ENCODE data around the gene COX17. TPM values are rescaled to one million over a fixed set of nuclear protein-coding genes. Genes with fewer than 3 reads are reported as not detected.
A peak's percentile ranks its signal among the peaks of the same experiment; 100 is the strongest.

The COX17 gene
- total RNA-seq, 1 donor from 2014 or later: 70.0 TPM

DNA sequence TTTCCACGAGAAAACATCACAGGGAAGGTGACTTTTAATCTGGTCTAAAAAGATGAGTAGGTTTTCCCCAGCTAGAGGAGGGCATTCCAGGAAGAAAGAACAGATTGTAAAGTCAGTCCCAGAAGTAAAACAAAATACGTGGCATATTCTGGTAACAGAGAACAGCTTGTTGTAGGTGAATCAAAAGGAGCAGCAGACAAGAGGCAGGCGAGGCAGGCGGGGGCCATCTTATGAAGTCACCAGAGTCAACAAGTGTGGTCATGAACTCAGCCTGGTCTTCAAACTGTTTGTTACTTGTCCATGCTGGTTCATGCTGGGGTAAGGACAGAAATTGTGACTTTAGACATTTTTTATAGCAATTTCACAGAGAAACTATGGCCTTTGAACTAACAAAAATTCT is 12.8 kb downstream of the COX17 start:
- intact Hi-C loops (cut with micrococcal nuclease): no loop called here
- DNase-seq: no peak
- peaks cover 6% of the 10 kb centered on the region for H3K4me1 Mint-ChIP-seq

DNA sequence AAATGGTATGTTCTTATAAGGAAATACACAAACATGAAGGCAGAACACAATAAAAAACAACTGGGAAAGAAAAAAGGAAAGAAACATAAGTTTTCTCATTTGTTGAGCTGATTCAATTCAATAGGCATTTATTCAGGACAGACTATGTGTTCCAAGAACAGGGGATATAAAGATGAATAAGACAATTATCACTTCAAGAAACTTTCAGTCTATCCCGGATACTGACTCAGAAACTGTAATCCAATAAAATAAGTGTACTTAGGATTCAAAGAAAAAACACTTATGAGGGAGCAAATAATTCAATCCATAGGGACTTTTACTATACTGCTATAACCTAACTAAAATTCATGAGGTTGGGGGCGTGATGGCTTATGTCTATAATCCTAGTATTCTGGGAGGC is 13.3 kb downstream of the COX17 start:
- no peak for DNase-seq
- H3K4me3 Mint-ChIP-seq: no peak overlapping the region
- intact Hi-C loops (cut with micrococcal nuclease): no loop called here
- peaks cover 6% of the 10 kb centered on the region for H3K4me1 Mint-ChIP-seq
- peaks cover 18% of the 10 kb centered on the region for H3K36me3 Mint-ChIP-seq (ENCODE audit: low read depth)
- H3K27me3 Mint-ChIP-seq: no peaks in the 10 kb centered on the region
- no peaks in the 10 kb centered on the region for H3K9me3 Mint-ChIP-seq
- H3K27ac Mint-ChIP-seq: no peak overlapping the region

More for the DNA sequence above, 12.8 kb downstream of the COX17 start:
- Mint-ChIP-seq H3K4me3 (no peak overlapping the region), H3K27me3 (no peaks in the 10 kb centered on the region), H3K36me3 (ENCODE audit: low read depth) (peaks cover 22% of the 10 kb centered on the region), H3K9me3 (no peaks in the 10 kb centered on the region), H3K27ac (no peak overlapping the region)

DNA sequence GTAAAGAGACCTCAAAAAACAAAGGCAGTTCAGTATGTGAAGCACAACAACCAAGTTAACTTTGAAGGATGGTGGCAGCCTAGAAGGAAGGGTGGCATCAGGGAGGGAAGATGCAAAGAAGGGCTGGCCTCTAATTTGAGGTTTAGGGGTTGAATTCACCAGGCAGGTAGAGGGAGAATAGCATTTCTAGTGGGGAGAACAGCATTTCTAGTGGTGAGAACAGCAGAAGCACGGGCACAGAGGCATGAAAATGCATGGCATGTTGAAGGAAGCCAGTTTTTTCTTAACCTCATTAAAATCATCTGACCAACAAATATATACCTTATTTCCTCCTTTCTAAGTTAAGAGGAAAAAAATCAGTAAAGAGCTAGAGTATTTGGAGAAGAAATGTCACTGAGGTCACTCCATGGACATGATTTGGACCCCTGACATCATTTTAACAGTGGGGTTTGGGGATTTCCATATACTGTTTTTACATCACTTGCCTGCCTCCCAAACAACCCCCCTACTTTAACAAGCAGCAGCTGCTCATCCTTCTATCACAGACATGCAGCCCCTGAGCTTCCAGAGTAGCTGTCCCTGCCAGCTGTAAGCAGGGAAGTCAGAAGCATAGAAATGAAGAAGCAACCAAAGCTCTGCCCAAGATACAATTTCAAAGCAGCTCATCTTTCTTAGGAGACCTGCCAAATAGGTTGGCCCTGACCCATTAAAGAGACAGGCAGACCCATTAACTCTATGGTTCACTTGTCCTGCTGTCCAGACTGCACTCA is 14.4 kb downstream of the COX17 start:
- peaks cover 15% of the 10 kb centered on the region for H3K36me3 Mint-ChIP-seq (ENCODE audit: low read depth)
- no peak overlapping the region for H3K27ac Mint-ChIP-seq
- intact Hi-C loops (cut with micrococcal nuclease): no loop called here
- no peak for DNase-seq
- no peak overlapping the region for H3K4me3 Mint-ChIP-seq
- H3K4me1 Mint-ChIP-seq: peaks cover 9% of the 10 kb centered on the region
- no peaks in the 10 kb centered on the region for H3K9me3 Mint-ChIP-seq
- no peaks in the 10 kb centered on the region for H3K27me3 Mint-ChIP-seq

DNA sequence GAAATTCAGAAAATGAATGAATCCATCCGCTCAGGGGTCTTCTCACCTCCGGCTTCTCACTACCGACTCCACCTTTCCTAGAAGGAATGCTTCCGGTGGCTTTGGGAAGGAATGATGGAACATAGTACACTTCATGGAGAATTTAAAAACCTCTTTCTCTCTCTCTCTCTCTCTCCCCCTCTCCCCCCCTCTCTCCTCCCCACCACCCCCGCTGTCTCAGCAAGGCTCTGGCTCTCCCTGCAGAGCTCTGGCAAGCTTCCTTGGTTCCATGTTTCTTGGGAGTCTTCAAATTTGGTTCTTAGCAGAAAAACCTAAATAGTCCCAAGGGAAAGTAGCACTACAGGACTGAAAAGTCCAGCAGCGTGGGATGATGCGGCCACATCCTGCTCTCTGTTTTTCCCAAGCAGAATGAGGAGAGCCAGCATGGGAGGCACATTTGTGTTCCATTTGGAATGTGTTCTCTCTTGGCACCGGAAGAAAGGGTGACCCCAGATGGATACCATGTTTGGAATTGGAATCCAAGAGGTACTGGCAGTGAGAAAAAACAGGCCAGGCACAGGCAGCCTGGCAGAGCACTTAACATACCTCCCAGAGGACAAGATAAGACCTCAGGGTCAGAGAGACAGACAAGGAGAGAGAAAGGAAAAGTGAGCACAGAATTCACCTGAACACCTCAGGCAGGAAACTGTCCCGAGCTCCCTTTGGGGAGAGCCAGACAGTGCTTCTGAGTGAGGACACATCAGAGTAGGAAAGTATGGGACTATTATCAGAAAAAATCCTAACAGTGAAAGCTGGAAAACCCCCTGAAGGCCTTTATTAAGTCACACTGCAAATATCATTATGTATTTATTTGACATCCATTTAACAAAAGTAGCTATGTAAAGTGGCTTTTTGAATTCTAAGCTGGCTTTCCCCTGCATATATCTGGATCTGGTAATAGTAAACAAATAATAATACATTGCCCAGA is 16.4 kb downstream of the COX17 start, which contains the start of gene POPDC2:
Gene POPDC2 (minus strand): TSS at position 116 of the 967 bp plus-strand sequence. CDS start 166 bp downstream, outside the sequence.
- no peaks in the 10 kb centered on the region for H3K9me3 Mint-ChIP-seq
- intact Hi-C loops (cut with micrococcal nuclease): no loop called here
- no peak within 1 kb of the TSS for H3K27ac Mint-ChIP-seq
- no peak within 1 kb of the TSS for H3K4me3 Mint-ChIP-seq
- peaks cover 4% of the 10 kb centered on the region for H3K36me3 Mint-ChIP-seq (ENCODE audit: low read depth)
- no peaks in the 10 kb centered on the region for H3K27me3 Mint-ChIP-seq
- H3K4me1 Mint-ChIP-seq: peaks cover 14% of the 10 kb centered on the region
- no peak for DNase-seq

DNA sequence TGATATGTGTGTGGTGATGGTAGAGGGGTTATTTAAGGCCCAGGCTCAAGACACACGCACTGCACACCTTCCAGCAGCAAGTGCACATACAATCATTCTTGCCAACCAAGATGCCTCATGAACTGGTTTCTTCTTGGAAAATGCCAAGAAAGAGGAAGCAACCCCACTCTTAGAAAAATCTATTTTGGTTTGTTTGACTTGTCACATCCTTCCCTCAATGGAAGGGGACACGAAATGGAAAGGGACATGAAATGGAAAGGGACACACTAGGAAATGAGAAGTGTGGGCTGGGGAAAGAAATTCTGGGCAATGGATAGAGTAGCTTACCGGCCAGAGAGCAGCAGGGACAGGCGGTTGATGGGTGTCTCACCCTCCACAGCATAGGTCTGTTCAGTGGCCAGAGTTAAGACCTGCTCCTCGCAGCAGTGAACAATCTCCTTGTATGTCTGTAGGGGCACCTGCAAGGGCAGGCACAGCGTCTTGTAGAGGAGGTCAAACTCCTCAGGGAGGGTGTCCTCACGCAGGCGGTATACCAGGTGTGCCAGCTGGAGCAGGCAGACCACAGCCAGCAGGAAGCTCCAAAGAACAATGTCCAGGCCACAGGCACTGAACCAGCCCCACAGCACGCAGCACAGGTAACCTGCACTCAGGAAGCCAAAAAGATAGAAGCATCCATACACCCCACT is 17.5 kb downstream of the COX17 start:
- Mint-ChIP-seq H3K9me3 (no peaks in the 10 kb centered on the region), H3K27ac (no peak overlapping the region), H3K36me3 (ENCODE audit: low read depth) (peaks cover 4% of the 10 kb centered on the region), H3K27me3 (no peaks in the 10 kb centered on the region), H3K4me1 (peaks cover 11% of the 10 kb centered on the region), H3K4me3 (no peak overlapping the region)
- no peak for DNase-seq
- intact Hi-C loops (cut with micrococcal nuclease): no loop called here

DNA sequence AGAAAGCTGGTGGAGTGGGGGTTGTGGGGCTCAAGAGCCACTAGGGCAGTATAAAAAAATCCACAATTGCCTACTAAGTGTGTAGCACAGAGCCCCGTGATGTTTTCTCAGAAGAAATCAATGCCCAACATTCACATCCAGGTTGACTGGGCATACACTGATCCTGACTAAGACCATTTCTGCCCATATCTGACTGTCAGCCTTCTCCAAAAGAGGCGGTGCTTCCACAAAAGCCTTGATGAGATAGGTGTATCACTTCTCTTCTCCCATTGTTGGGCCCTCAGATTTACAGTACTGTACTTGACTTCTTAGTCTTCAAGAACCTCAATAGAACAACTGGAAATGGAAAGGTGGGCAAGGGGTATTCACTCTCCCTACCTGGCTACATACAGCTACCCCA is 18.2 kb downstream of the COX17 start:
- no peaks in the 10 kb centered on the region for H3K27me3 Mint-ChIP-seq
- no peak overlapping the region for H3K4me3 Mint-ChIP-seq
- H3K27ac Mint-ChIP-seq: no peak overlapping the region
- peaks cover 11% of the 10 kb centered on the region for H3K4me1 Mint-ChIP-seq
- H3K36me3 Mint-ChIP-seq (ENCODE audit: low read depth): peaks cover 4% of the 10 kb centered on the region
- no peak for DNase-seq
- intact Hi-C loops (cut with micrococcal nuclease): no loop called here
- no peaks in the 10 kb centered on the region for H3K9me3 Mint-ChIP-seq

DNA sequence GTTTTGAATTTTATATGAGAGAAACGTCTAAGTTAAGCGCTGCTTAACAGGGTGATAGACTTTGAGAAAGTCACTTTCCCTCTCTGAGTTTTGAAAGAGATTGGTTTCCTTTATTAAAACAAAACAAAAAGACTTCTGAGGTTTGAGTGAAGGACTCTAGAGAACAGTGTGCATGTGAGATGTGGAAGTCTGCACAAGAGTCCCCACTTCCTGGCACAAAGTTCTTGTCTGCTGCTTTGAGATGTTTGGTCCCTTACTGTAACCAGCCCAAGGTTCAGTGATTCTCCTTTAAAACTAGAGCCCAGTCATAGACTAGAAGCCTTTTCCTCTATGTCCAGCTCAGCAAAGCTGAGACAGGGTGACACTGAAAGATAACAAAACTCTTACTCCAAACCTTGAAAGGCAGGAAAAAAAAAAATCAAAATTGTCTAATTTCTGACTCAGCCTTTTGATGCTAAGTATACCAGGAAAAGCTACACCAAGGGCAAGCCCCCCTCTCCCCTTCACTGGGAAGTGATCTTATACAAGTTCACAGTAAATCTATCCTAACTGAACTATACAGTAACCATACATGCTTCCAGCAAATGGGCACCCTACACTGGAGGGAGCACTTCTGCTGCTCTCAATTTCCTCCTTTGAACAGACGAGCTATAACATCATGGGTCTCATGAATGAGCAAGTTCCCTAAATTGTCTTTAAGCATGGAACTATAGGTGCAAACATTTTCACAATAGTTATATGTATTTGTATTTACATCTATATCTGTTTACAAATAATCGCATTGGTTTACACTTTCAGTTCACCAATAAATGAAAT is 19.1 kb downstream of the COX17 start:
- no peaks in the 10 kb centered on the region for H3K9me3 Mint-ChIP-seq
- peaks cover 8% of the 10 kb centered on the region for H3K4me1 Mint-ChIP-seq
- H3K4me3 Mint-ChIP-seq: no peak overlapping the region
- H3K36me3 Mint-ChIP-seq (ENCODE audit: low read depth): peaks cover 2% of the 10 kb centered on the region
- intact Hi-C loops (cut with micrococcal nuclease): no loop called here
- DNase-seq: no peak
- no peak overlapping the region for H3K27ac Mint-ChIP-seq
- no peaks in the 10 kb centered on the region for H3K27me3 Mint-ChIP-seq

DNA sequence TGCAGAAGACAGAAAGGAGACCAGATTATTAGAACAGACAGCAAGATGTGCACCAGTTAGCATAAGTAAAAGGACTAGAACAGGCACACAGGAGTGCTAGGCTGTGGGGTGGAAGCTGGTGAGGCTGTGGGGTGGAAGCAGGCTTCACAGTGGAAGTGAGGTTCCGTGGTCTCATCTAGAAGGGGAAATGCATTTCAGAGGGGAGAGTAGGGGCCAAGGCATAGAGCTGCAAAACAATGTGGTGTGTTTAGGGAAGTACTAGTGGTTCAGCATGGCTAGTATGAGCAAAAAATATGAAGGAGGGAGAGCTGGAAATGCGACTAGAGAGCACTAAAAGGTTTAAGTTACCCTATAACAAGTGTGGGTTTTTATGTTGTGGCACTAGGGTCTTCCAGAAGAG is 23.3 kb downstream of the COX17 start:
- Mint-ChIP-seq H3K36me3 (ENCODE audit: low read depth) (no peaks in the 10 kb centered on the region), H3K4me1 (peaks cover 8% of the 10 kb centered on the region), H3K27ac (no peak overlapping the region), H3K4me3 (no peak overlapping the region), H3K27me3 (no peaks in the 10 kb centered on the region), H3K9me3 (no peaks in the 10 kb centered on the region)
- intact Hi-C loops (cut with micrococcal nuclease): no loop called here
- no peak for DNase-seq

DNA sequence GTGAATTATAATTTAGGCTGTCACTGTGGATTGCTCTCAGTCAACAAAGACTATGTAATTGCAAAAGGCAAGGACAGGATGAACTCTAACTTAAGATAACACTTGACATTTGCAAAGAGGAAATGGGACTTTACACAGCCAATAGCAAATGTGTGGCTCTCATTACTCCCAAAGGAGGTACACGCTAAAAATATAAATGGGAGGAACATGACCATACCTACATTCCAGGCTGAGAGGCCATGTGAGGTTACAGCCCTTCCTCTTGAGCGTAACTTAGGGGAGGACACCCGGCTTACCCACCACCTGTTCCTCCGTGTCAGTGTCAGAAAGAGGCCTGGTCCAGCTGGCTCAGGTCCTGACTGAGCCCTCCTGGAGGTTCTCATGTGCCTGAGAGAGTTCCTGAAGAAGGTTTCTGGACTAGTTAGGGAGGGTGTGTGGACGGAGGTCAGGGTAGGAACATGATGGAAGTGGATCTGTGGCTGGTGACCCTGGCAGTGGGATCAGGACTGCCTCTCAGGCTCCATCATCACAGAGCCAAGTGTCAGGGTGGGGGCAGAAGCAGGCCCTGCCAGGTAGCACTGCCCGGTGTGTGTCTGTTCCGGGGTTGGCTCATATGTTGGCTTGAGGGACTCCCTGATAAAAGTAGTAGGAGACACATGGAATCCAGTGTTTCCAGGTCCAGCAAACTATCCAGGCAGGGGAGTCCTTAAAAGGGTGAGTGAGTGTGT is 24.7 kb downstream of the COX17 start:
- Mint-ChIP-seq H3K27me3 (no peaks in the 10 kb centered on the region), H3K4me1 (peaks cover 3% of the 10 kb centered on the region), H3K36me3 (ENCODE audit: low read depth) (no peaks in the 10 kb centered on the region), H3K4me3 (no peak overlapping the region), H3K27ac (no peak overlapping the region), H3K9me3 (no peaks in the 10 kb centered on the region)
- intact Hi-C loops (cut with micrococcal nuclease): no loop called here
- DNase-seq: peak; percentile 47

DNA sequence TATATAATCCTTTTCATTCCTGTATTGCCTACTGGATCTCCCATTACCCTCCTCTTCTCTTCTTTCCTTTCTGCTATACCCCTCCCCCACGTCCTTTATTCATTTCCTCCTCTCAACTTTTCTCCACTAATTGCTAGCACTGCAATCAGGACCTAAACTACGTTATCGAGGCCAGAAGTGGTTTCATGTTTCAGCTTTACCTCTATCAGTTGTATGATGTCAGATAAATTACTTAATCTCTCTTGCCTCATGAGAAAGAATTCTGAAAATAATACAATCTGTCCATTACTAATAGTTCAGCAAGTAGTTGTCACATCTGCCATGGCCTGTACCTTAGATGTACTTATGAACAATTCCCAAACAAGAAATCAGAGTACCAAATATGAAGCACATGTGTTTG is 27.4 kb downstream of the COX17 start:
- Mint-ChIP-seq H3K9me3 (no peaks in the 10 kb centered on the region), H3K36me3 (ENCODE audit: low read depth) (no peaks in the 10 kb centered on the region), H3K4me3 (no peak overlapping the region), H3K27ac (no peak overlapping the region), H3K27me3 (no peaks in the 10 kb centered on the region), H3K4me1 (no peaks in the 10 kb centered on the region)
- intact Hi-C loops (cut with micrococcal nuclease): no loop called here
- no peak for DNase-seq

DNA sequence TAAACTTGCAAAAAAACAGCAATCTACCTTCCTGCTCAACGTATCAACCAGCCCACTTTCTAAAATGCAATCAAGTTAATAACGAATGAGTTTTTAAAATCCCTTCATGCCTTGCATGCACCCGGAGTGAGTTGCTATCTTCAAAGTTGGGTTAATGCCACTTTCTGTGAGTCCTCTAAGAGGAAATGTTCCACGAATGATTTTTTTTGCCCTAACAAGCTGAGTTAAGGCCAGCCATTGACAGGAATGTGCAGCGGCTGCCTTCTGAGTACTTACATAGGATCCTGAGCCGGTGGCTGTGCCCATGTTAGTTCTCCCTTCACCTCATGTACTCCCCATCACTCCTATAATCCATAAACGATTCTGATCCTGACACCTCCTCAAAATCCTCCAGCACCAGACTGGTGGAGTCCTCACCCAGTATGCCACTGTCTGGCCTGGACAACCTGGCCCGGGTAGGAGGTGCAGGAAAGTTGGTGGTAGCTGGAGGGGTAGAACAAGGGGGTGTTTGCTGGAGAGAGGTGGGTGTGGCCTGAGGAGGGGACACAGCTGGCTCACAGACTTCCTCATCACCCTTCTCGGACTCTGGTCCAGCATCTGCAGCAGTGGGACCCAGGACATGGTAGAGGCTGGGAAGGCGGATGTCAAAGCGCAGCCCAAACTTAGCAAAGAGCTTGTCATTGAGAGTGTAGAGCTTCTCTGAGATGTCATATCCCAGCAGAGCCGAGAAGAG is 29.2 kb downstream of the COX17 start:
- Mint-ChIP-seq H3K4me3 (no peak overlapping the region), H3K9me3 (no peaks in the 10 kb centered on the region), H3K27ac (no peak overlapping the region), H3K27me3 (no peaks in the 10 kb centered on the region), H3K4me1 (peaks cover 8% of the 10 kb centered on the region), H3K36me3 (ENCODE audit: low read depth) (no peaks in the 10 kb centered on the region)
- peak; percentile 44 for DNase-seq
- intact Hi-C loops (cut with micrococcal nuclease): no loop called here

DNA sequence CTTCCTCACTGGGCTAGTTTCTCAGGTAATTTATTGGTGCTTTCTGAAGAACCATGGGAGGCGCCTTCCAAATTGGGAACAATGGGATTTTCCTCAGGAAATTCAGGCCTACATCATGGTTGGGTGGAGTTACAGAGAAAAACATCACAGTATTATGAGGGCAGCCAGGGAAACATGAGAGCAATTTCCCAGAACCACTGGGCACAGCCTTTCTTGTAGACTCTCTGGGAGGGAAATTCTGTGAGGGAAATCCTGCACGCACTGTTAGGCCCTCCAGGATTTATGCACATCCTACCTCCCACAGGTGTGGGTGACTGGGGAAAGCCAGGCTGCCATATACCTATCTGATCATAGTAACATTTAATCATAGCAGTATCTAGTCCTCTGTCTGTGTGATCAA is 30.0 kb downstream of the COX17 start:
- Mint-ChIP-seq H3K9me3 (no peaks in the 10 kb centered on the region), H3K27me3 (no peaks in the 10 kb centered on the region), H3K4me3 (no peak overlapping the region), H3K36me3 (ENCODE audit: low read depth) (no peaks in the 10 kb centered on the region), H3K27ac (no peak overlapping the region), H3K4me1 (peaks cover 13% of the 10 kb centered on the region)
- intact Hi-C loops (cut with micrococcal nuclease): no loop called here
- peak; percentile 49 for DNase-seq

Measured in activated CD4-positive, alpha-beta T cell treated with anti-CD3 and anti-CD28 coated beads, Interleukin-2, amount 10 ng/mL, durations not matched to agents 24 days and 14 days (primary cell).